H9 (cell line): ENCODE measurements around the gene COL9A2. TPM values are rescaled to one million over a fixed set of nuclear protein-coding genes. Genes with fewer than 3 reads are reported as not detected.

ENCODE experiments used
- DNase-seq: peaks from one replicate; pipeline ENCODE4 v3.0.0-alpha.2; 2017
- H2AFZ ChIP-seq: one replicate; pipeline ENCODE4 v1.6.1; 2013; ENCODE audit warnings: mild to moderate bottlenecking, low read length, control low read depth, moderate library complexity
- H2AK5ac ChIP-seq: 2 replicates; pipeline ENCODE4 v1.6.1; 2013; ENCODE audit warnings: low read length, control low read depth, mixed read lengths; ENCODE audit not compliant: insufficient read length
- H2BK120ac ChIP-seq: one replicate; pipeline ENCODE4 v1.6.1; 2013; ENCODE audit warnings: low read depth, mild to moderate bottlenecking, low read length, control low read depth, inconsistent platforms; ENCODE audit not compliant: poor library complexity, severe bottlenecking
- H2BK12ac ChIP-seq: 2 replicates; pipeline ENCODE4 v1.6.1; 2013; ENCODE audit warnings: low read length, control low read depth, mixed read lengths, low read depth; ENCODE audit not compliant: insufficient read length
- H2BK15ac ChIP-seq: 2 replicates; pipeline ENCODE4 v1.6.1; 2013; ENCODE audit warnings: low read depth, low read length, control low read depth
- H2BK20ac ChIP-seq: one replicate; pipeline ENCODE4 v1.6.1; 2013; ENCODE audit warnings: low read depth, mild to moderate bottlenecking, low read length, control low read depth, inconsistent platforms; ENCODE audit not compliant: poor library complexity, severe bottlenecking
- H2BK5ac ChIP-seq: 2 replicates; pipeline ENCODE4 v1.6.1; 2013; ENCODE audit warnings: low read length, control low read depth, mixed read lengths; ENCODE audit not compliant: insufficient read length
- H3K14ac ChIP-seq: 2 replicates; pipeline ENCODE4 v1.6.1; 2013; ENCODE audit warnings: low read length, control low read depth; ENCODE audit not compliant: insufficient read depth
- H3K18ac ChIP-seq: 2 replicates; pipeline ENCODE4 v1.6.1; 2013; ENCODE audit warnings: low read depth, mild to moderate bottlenecking, mixed read lengths, low read length, control low read depth; ENCODE audit not compliant: insufficient read length
- H3K23ac ChIP-seq: 2 replicates; pipeline ENCODE4 v1.6.1; 2013; ENCODE audit warnings: low read length, control low read depth, mixed read lengths, low read depth; ENCODE audit not compliant: insufficient read length
- H3K23me2 ChIP-seq: 2 replicates; pipeline ENCODE4 v1.6.1; 2013; ENCODE audit warnings: low read depth, mild to moderate bottlenecking, mixed read lengths, low read length, control low read depth; ENCODE audit not compliant: insufficient read length, poor library complexity, severe bottlenecking
- H3K27ac ChIP-seq: 2 replicates; pipeline ENCODE4 v1.5.1; 2013; ENCODE audit warnings: low read length, control low read depth, mixed read lengths, low read depth; ENCODE audit not compliant: insufficient read length
- H3K27me3 ChIP-seq: 2 replicates; pipeline ENCODE4 v1.6.1; 2013; ENCODE audit warnings: low read length, control low read depth, inconsistent platforms; ENCODE audit not compliant: insufficient read depth
- H3K4ac ChIP-seq: 2 replicates; pipeline ENCODE4 v1.6.1; 2013; ENCODE audit warnings: low read depth, mild to moderate bottlenecking, control low read depth, inconsistent platforms, low read length, moderate library complexity
- H3K4me1 ChIP-seq: 2 replicates; pipeline ENCODE4 v1.6.1; 2013; ENCODE audit warnings: low read length, control low read depth, inconsistent platforms; ENCODE audit not compliant: insufficient read depth
- H3K4me2 ChIP-seq: 2 replicates; pipeline ENCODE4 v1.6.1; 2013; ENCODE audit warnings: low read length, control low read depth, mixed read lengths; ENCODE audit not compliant: insufficient read length, insufficient read depth
- H3K56ac ChIP-seq: 2 replicates; pipeline ENCODE4 v1.6.1; 2013; ENCODE audit warnings: low read depth, mild to moderate bottlenecking, mixed read lengths, low read length, control low read depth; ENCODE audit not compliant: insufficient read length
- H3K79me1 ChIP-seq: 2 replicates; pipeline ENCODE4 v1.6.1; 2013; ENCODE audit warnings: low read depth, mild to moderate bottlenecking, moderate library complexity, low read length, control low read depth, inconsistent platforms; ENCODE audit not compliant: insufficient read depth, poor library complexity, severe bottlenecking
- H3K79me2 ChIP-seq: 2 replicates; pipeline ENCODE4 v1.6.1; 2013; ENCODE audit warnings: low read length, control low read depth, inconsistent platforms; ENCODE audit not compliant: insufficient read depth
- H3K9ac ChIP-seq: 2 replicates; pipeline ENCODE4 v1.6.1; 2013; ENCODE audit warnings: low read length, control low read depth, mixed read lengths; ENCODE audit not compliant: insufficient read length; ENCODE audit errors: extremely low read depth
- H3K9me3 ChIP-seq: one replicate; pipeline ENCODE4 v1.6.1; 2013; ENCODE audit warnings: low read depth, low read length, inconsistent platforms; ENCODE audit not compliant: control insufficient read depth
- H3T11ph ChIP-seq: one replicate; pipeline ENCODE4 v1.6.1; 2013; ENCODE audit warnings: mild to moderate bottlenecking, low read length, control low read depth, inconsistent platforms
- H4K20me1 ChIP-seq: one replicate; pipeline ENCODE4 v1.6.1; 2013; ENCODE audit not compliant: control insufficient read depth, insufficient read length, insufficient read depth
- H4K5ac ChIP-seq: 2 replicates; pipeline ENCODE4 v1.6.1; 2013; ENCODE audit warnings: low read depth, mild to moderate bottlenecking, mixed read lengths, low read length, control low read depth; ENCODE audit not compliant: insufficient read length
- H4K8ac ChIP-seq: replicated peaks from 2 replicates; pipeline ENCODE4 v1.6.1; 2013; ENCODE audit warnings: low read length, control low read depth, mixed read lengths, low read depth; ENCODE audit not compliant: insufficient read length
- H4K91ac ChIP-seq: 2 replicates; pipeline ENCODE4 v1.6.1; 2013; ENCODE audit warnings: low read depth, mild to moderate bottlenecking, moderate library complexity, mixed read lengths, low read length, control low read depth; ENCODE audit not compliant: insufficient read length
- H3K27ac Mint-ChIP-seq, 3 experiments: 2 replicates in 2 of 3; 3 replicates in 1 of 3; pipeline ENCODE4 v1.8.0; 2020 to 2021; ENCODE audit warnings: mixed read lengths in 3 of 3, mild to moderate bottlenecking in 1 of 3, moderate library complexity in 1 of 3
- H3K27me3 Mint-ChIP-seq: 2 replicates; pipeline ENCODE4 v1.8.0; 2021; ENCODE audit warnings: low read depth, mild to moderate bottlenecking, moderate library complexity, mixed read lengths
- H3K36me3 Mint-ChIP-seq, 3 experiments: 2 replicates in 2 of 3; 3 replicates in 1 of 3; pipeline ENCODE4 v1.8.0; 2020 to 2021; ENCODE audit warnings: low read depth in 3 of 3, mixed read lengths in 3 of 3; ENCODE audit not compliant: insufficient read depth in 1 of 3
- H3K4me1 Mint-ChIP-seq, 2 experiments: 2 replicates each; pipeline ENCODE4 v1.8.0; 2020; ENCODE audit warnings: mixed read lengths in 2 of 2
- H3K4me3 Mint-ChIP-seq, 2 experiments: 2 replicates in 1 of 2; 3 replicates in 1 of 2; pipeline ENCODE4 v1.8.0; 2020 to 2021; ENCODE audit warnings: mild to moderate bottlenecking in 2 of 2, mixed read lengths in 2 of 2, moderate library complexity in 1 of 2
- H3K9me3 Mint-ChIP-seq, 2 experiments: 2 replicates in 1 of 2; 3 replicates in 1 of 2; pipeline ENCODE4 v1.8.0; 2020; ENCODE audit warnings: mild to moderate bottlenecking in 2 of 2, mixed read lengths in 2 of 2, moderate library complexity in 1 of 2
- WGBS: extraction: QIAGEN DNeasy Blood & Tissue Kit; methylation state at CpG from one replicate; pipeline ENCODE4 v1.1.7; 2013; ENCODE audit warnings: missing lambda C conversion rate, low lambda C conversion rate, mixed read lengths; ENCODE audit not compliant: insufficient read length; ENCODE audit errors: extremely low coverage; 5-methylcytosine and 5-hydroxymethylcytosine counted together
- total RNA-seq: library from RNA; stranded (reverse); gene quantifications from 2 replicates; pipeline ENCODE4 v1.2.1, GENCODE V29; 2021
- TF ChIP-seq, protein P1 (sequence below): fragments of 200-600 bp; sonication (generic); conservative IDR thresholded peaks from 3 replicates; pipeline ENCODE4 v1.8.0; 2021; ENCODE audit warnings: antibody characterized with exemption, mild to moderate bottlenecking

The COL9A2 gene
- total RNA-seq, 1 experiment from 2014 or later = 4.5 TPM

DNA sequence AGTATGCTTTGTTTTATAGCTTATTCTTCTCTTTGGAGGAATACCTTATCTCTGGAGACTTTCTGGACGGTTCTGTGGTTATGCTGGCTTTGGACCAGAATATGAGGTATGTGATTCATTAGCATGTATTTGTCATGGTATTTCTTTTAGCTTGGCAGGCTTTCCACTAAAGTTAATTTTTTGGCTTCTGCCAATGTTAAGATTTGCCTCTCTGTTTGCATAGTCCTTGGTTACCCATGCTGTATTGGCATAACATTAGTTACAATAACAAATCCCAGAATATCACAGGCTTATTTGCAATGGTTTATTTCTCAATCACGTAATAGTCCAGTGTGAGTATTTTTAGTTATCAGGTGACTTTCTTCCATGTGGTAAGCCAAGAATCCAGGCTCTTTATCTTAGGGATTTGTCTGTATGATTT, 49.3 kb downstream of the COL9A2 start:
- Histone ChIP-seq H3K9me3 (no peaks in the 10 kb centered on the region), H3K4me1 (no peaks in the 10 kb centered on the region), H3K9ac (no peak overlapping the region), H3K23me2 (no peaks in the 10 kb centered on the region), H2BK15ac (no peak overlapping the region), H3K18ac (no peak overlapping the region), H3K79me2 (no peaks in the 10 kb centered on the region), H3K27me3 (no peaks in the 10 kb centered on the region), H2BK120ac (no peak overlapping the region), H2BK20ac (no peak overlapping the region), H3T11ph (no peak overlapping the region), H4K5ac (no peak overlapping the region), H3K79me1 (no peaks in the 10 kb centered on the region), H4K8ac (no peak overlapping the region), H4K20me1 (no peaks in the 10 kb centered on the region), H2AK5ac (no peak overlapping the region), H2AFZ (no peak overlapping the region), H4K91ac (no peak overlapping the region), H2BK5ac (no peak overlapping the region), H3K4me2 (no peak overlapping the region), H3K14ac (no peak overlapping the region), H3K56ac (no peak overlapping the region), H3K4ac (no peak overlapping the region), H3K27ac (no peak overlapping the region), H3K23ac (no peak overlapping the region), H2BK12ac (no peak overlapping the region)
- TF ChIP-seq, protein P1, sequence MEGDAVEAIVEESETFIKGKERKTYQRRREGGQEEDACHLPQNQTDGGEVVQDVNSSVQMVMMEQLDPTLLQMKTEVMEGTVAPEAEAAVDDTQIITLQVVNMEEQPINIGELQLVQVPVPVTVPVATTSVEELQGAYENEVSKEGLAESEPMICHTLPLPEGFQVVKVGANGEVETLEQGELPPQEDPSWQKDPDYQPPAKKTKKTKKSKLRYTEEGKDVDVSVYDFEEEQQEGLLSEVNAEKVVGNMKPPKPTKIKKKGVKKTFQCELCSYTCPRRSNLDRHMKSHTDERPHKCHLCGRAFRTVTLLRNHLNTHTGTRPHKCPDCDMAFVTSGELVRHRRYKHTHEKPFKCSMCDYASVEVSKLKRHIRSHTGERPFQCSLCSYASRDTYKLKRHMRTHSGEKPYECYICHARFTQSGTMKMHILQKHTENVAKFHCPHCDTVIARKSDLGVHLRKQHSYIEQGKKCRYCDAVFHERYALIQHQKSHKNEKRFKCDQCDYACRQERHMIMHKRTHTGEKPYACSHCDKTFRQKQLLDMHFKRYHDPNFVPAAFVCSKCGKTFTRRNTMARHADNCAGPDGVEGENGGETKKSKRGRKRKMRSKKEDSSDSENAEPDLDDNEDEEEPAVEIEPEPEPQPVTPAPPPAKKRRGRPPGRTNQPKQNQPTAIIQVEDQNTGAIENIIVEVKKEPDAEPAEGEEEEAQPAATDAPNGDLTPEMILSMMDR = no peak
- peaks cover 8 to 62% (median 47%) of the 10 kb centered on the region in 3 experiments; a peak in 6 of 7 replicates for H3K36me3 Mint-ChIP-seq
- H3K9me3 Mint-ChIP-seq = no peaks in the 10 kb centered on the region
- DNase-seq = no peak
- no peaks in the 10 kb centered on the region for H3K4me1 Mint-ChIP-seq
- H3K27me3 Mint-ChIP-seq = no peaks in the 10 kb centered on the region
- WGBS = no CpG with 5 or more reads among the region's 2 CpGs
- no peak overlapping the region for H3K4me3 Mint-ChIP-seq
- H3K27ac Mint-ChIP-seq = no peak overlapping the region
